ENCODE results near the gene VAV3.

- TF ChIP-seq RFX5 (IDR thresholded peaks at IDR 0.05; ENCODE audit: borderline replicate concordance, low read depth, low read length) = no peak
- TF ChIP-seq CTCF (IDR thresholded peaks at IDR 0.05; ENCODE audit: control extremely low read depth in 1 of 3, insufficient read depth in 1 of 3, low read depth in 1 of 3, low read length in 3 of 3) = no peak
- no peak for TF ChIP-seq TCF12 (IDR thresholded peaks at IDR 0.05; ENCODE audit: low read depth, low read length)
- no peak for TF ChIP-seq EP300 (IDR thresholded peaks at IDR 0.05; ENCODE audit: borderline replicate concordance in 1 of 2, low read depth in 2 of 2, low read length in 2 of 2)
- no peak for TF ChIP-seq RXRA (IDR thresholded peaks at IDR 0.05; ENCODE audit: insufficient read depth, low read depth, low read length)
- no peak for TF ChIP-seq SRF (IDR thresholded peaks at IDR 0.05; ENCODE audit: low read depth, low read length)
- no peak for TF ChIP-seq ATF3 (IDR thresholded peaks at IDR 0.05; ENCODE audit: insufficient read depth, low read depth, low read length)
- no peak for TF ChIP-seq SP4 (IDR thresholded peaks at IDR 0.05; ENCODE audit: low read length)
- TF ChIP-seq GABPA (IDR thresholded peaks at IDR 0.05; ENCODE audit: borderline replicate concordance, insufficient read depth, low read length) = no peak
- TF ChIP-seq EZH2 (IDR thresholded peaks at IDR 0.05; ENCODE audit: low read depth, low read length, severe bottlenecking) = no peak
- no peak for TF ChIP-seq JUN (IDR thresholded peaks at IDR 0.05; ENCODE audit: low read depth, low read length)
- TF ChIP-seq TBP (IDR thresholded peaks at IDR 0.05; ENCODE audit: low read depth, low read length) = no peak
- no peak for TF ChIP-seq NRF1 (IDR thresholded peaks at IDR 0.05; ENCODE audit: low read depth, low read length)
- no peak for TF ChIP-seq MAX (IDR thresholded peaks at IDR 0.05)
These were observed 170.4 kb downstream of the VAV3 start for GRCh38 chr1:107794571-107794970.
